Neural cell (in vitro differentiated cells): ENCODE results near the gene MBTPS2. TPM values are rescaled to one million over a fixed set of nuclear protein-coding genes. Genes with fewer than 3 reads are reported as not detected.

Experiments
- H2AFZ ChIP-seq: fragments of 200-600, 300-800 bp; sonication (generic), shearing (Covaris generic); 2 replicates; pipeline ENCODE4 v1.6.0; 2014; ENCODE audit warnings: low read depth, mild to moderate bottlenecking, antibody characterized with exemption, low read length, moderate library complexity
- H3F3A ChIP-seq: fragments of 200-600 bp; shearing (Covaris generic); 2 replicates; pipeline ENCODE4 v1.6.1; 2016; ENCODE audit warnings: mild to moderate bottlenecking, moderate library complexity, mixed read lengths, antibody characterized with exemption, low read length; ENCODE audit not compliant: insufficient read depth, poor library complexity, severe bottlenecking
- H3K27ac ChIP-seq: fragments of 200-600, 300-800 bp; sonication (generic), shearing (Covaris generic); 2 replicates; pipeline ENCODE4 v1.5.1; 2014; ENCODE audit warnings: mild to moderate bottlenecking, low read length, moderate library complexity
- H3K27me3 ChIP-seq: fragments of 300-800, 200-600 bp; sonication (generic), shearing (Covaris generic); 2 replicates; pipeline ENCODE4 v1.6.0; 2014; ENCODE audit warnings: mild to moderate bottlenecking, low read depth, low read length, moderate library complexity; ENCODE audit not compliant: insufficient read depth
- H3K36me3 ChIP-seq: fragments of 300-800, 200-600 bp; sonication (generic), shearing (Covaris generic); 2 replicates; pipeline ENCODE4 v1.5.1; 2014; ENCODE audit warnings: mild to moderate bottlenecking, antibody characterized with exemption, low read length, moderate library complexity; ENCODE audit not compliant: insufficient read depth
- H3K4me2 ChIP-seq: fragments of 300-800, 200-600 bp; sonication (generic), shearing (Covaris generic); 2 replicates; pipeline ENCODE4 v1.6.0; 2014; ENCODE audit warnings: mild to moderate bottlenecking, low read length
- H3K4me3 ChIP-seq: fragments of 300-800, 200-600 bp; sonication (generic), shearing (Covaris generic); 2 replicates; pipeline ENCODE4 v1.5.1; 2014; ENCODE audit warnings: mild to moderate bottlenecking, low read length, moderate library complexity
- H3K79me2 ChIP-seq: fragments of 200-600 bp; shearing (Covaris generic); replicated peaks from 2 replicates; pipeline ENCODE4 v1.6.0; 2014; ENCODE audit warnings: mild to moderate bottlenecking, low read length, moderate library complexity; ENCODE audit not compliant: insufficient read depth
- H3K9ac ChIP-seq: fragments of 300-800, 200-600 bp; sonication (generic), shearing (Covaris generic); 2 replicates; pipeline ENCODE4 v1.6.1; 2016; ENCODE audit warnings: mild to moderate bottlenecking, low read length, mixed read lengths
- H3K9me2 ChIP-seq: fragments of 200-600 bp; shearing (Covaris generic); 2 replicates; pipeline ENCODE4 v1.6.1; 2016; ENCODE audit warnings: mild to moderate bottlenecking, low read length, mixed read lengths; ENCODE audit not compliant: insufficient read depth
- H3K9me3 ChIP-seq: fragments of 200-600, 300-800 bp; sonication (generic), shearing (Covaris generic); 2 replicates; pipeline ENCODE4 v1.6.1; 2016; ENCODE audit warnings: mild to moderate bottlenecking, mixed run types, low read length, moderate library complexity, mixed read lengths
- H4K20me1 ChIP-seq: fragments of 200-600 bp; shearing (Covaris generic); 2 replicates; pipeline ENCODE4 v1.6.1; 2016; ENCODE audit warnings: mild to moderate bottlenecking, mixed run types; ENCODE audit not compliant: insufficient read depth
- CTCF ChIP-seq: fragments of 450-650 bp; IDR thresholded peaks from 2 replicates; pipeline ENCODE4 v1.5.1; 2014; ENCODE audit warnings: antibody characterized with exemption, mild to moderate bottlenecking, moderate library complexity; ENCODE audit not compliant: poor library complexity, severe bottlenecking
- EP300 ChIP-seq: fragments of 450-650 bp; conservative IDR thresholded peaks from 2 replicates; pipeline ENCODE4 v1.6.1; 2014; ENCODE audit warnings: antibody characterized with exemption, mild to moderate bottlenecking, moderate library complexity; ENCODE audit not compliant: poor library complexity, severe bottlenecking
- EZH2 ChIP-seq: fragments of 200-600, 300-800 bp; shearing (Covaris generic), sonication (generic); IDR thresholded peaks from 2 replicates; pipeline ENCODE4 v1.6.1; 2014; ENCODE audit warnings: antibody characterized with exemption, low read length, borderline replicate concordance, mild to moderate bottlenecking; ENCODE audit not compliant: insufficient read depth, poor library complexity, severe bottlenecking
- MXI1 ChIP-seq: fragments of 450-650 bp; conservative IDR thresholded peaks from 2 replicates; pipeline ENCODE4 v1.6.1; 2014; ENCODE audit warnings: antibody characterized with exemption, mild to moderate bottlenecking; ENCODE audit not compliant: poor library complexity, severe bottlenecking
- POLR2AphosphoS5 ChIP-seq: IDR thresholded peaks from 2 replicates; pipeline ENCODE4 v1.6.1; 2012
- RAD21 ChIP-seq: fragments of 450-650 bp; conservative IDR thresholded peaks from 2 replicates; pipeline ENCODE4 v1.6.1; 2014; ENCODE audit warnings: antibody characterized with exemption, mild to moderate bottlenecking, moderate library complexity
- REST ChIP-seq: IDR thresholded peaks from 2 replicates; pipeline ENCODE4 v1.6.1; 2012; ENCODE audit warnings: borderline replicate concordance
- SMC3 ChIP-seq: fragments of 450-650 bp; conservative IDR thresholded peaks from 2 replicates; pipeline ENCODE4 v1.6.1; 2014; ENCODE audit warnings: antibody characterized with exemption, mild to moderate bottlenecking, moderate library complexity; ENCODE audit not compliant: poor library complexity
- TAF1 ChIP-seq: IDR thresholded peaks from 2 replicates; pipeline ENCODE4 v1.6.1; 2012; ENCODE audit warnings: low read depth
- polyA plus RNA-seq: library from polyadenylated mRNA; depleted of rRNA; stranded (reverse); fragments of >200 nt; gene quantifications from 2 replicates; pipeline ENCODE4 v1.2.3, GENCODE V29; 2014

The MBTPS2 gene
- polyA plus RNA-seq, 1 donor from 2014 or later, result 11.1 TPM

- H3K9ac ChIP-seq, result no peak overlapping the region
- H3K27ac ChIP-seq, result no peak overlapping the region
- H3K9me2 ChIP-seq, result no peaks in the 10 kb centered on the region
- no peaks in the 10 kb centered on the region for H3F3A ChIP-seq
- H2AFZ ChIP-seq, result no peak overlapping the region
- no peaks in the 10 kb centered on the region for H4K20me1 ChIP-seq
- no peaks in the 10 kb centered on the region for H3K9me3 ChIP-seq
- no peaks in the 10 kb centered on the region for H3K36me3 ChIP-seq
- no peaks in the 10 kb centered on the region for H3K27me3 ChIP-seq
- TF ChIP-seq POLR2AphosphoS5 (no peak), TAF1 (no peak), MXI1 (no peak), CTCF (no peak), REST (no peak), SMC3 (no peak), RAD21 (no peak), EP300 (no peak), EZH2 (no peak)
- H3K4me3 ChIP-seq, result no peak overlapping the region
- no peak overlapping the region for H3K4me2 ChIP-seq
- H3K79me2 ChIP-seq, result no peaks in the 10 kb centered on the region
These were observed 14.2 kb downstream of the MBTPS2 start for GRCh38 chrX:21853578-21853977.

GRCh38 chrX:21855937-21856415 lies 16.6 kb downstream of the MBTPS2 start, which contains the start of gene YY2:
TSS of gene YY2 (plus strand) at chrX:21855987. CDS start at chrX:21856485, 498 bp downstream.
- Histone ChIP-seq H3K27me3 (no peaks in the 10 kb centered on the region), H2AFZ (no peak within 1 kb of the TSS), H3K79me2 (no peaks in the 10 kb centered on the region), H3K9me3 (no peaks in the 10 kb centered on the region), H4K20me1 (no peaks in the 10 kb centered on the region), H3K36me3 (no peaks in the 10 kb centered on the region), H3K27ac (no peak within 1 kb of the TSS), H3K9ac (no peak within 1 kb of the TSS), H3K4me3 (no peak within 1 kb of the TSS), H3K4me2 (no peak within 1 kb of the TSS), H3K9me2 (no peaks in the 10 kb centered on the region), H3F3A (no peaks in the 10 kb centered on the region)
- TF ChIP-seq POLR2AphosphoS5 (no peak), EZH2 (no peak), CTCF (no peak), REST (no peak), RAD21 (no peak), SMC3 (no peak), EP300 (no peak), TAF1 (no peak), MXI1 (no peak)
